Large intestine (tissue), 3 donors: ENCODE data around the gene CYBRD1. TPM values are rescaled to one million over a fixed set of nuclear protein-coding genes. Genes with fewer than 3 reads are reported as not detected.
"Not testable (repeated sequence)": the region's sequence is repeated elsewhere in the genome, so short reads cannot be mapped to it uniquely, and the experiment has no call there.

Experiments used
- DNase-seq, 2 donors: peaks; one replicate each; pipeline versions ENCODE4 v3.0.0 to v3.0.0-alpha.2; 2013
- H3K27ac ChIP-seq: one replicate; pipeline ENCODE4 v1.5.1; 2013; ENCODE audit warnings: low read length
- H3K27me3 ChIP-seq: 2 replicates; pipeline ENCODE4 v1.6.1; 2013; ENCODE audit warnings: low read length; ENCODE audit not compliant: control insufficient read depth, insufficient read depth
- H3K36me3 ChIP-seq: 2 replicates; pipeline ENCODE4 v1.6.1; 2013; ENCODE audit warnings: low read length; ENCODE audit not compliant: control insufficient read depth, insufficient read depth
- H3K4me1 ChIP-seq: one replicate; pipeline ENCODE4 v1.6.1; 2013; ENCODE audit warnings: low read length; ENCODE audit not compliant: control insufficient read depth, insufficient read depth
- H3K4me3 ChIP-seq: one replicate; pipeline ENCODE4 v1.5.1; 2013; ENCODE audit warnings: low read length
- H3K9me3 ChIP-seq: one replicate; pipeline ENCODE4 v1.6.1; 2013; ENCODE audit warnings: mild to moderate bottlenecking, low read depth, low read length, moderate library complexity; ENCODE audit not compliant: control insufficient read depth
- WGBS: methylation state at CpG from one replicate; pipeline ENCODE4 v1.1.5; 2013; ENCODE audit warnings: low lambda C conversion rate; ENCODE audit not compliant: insufficient coverage; 5-methylcytosine and 5-hydroxymethylcytosine counted together
- polyA plus RNA-seq: library from polyadenylated mRNA; unstranded; fragments of 120-200 nt; gene quantifications from one replicate; pipeline ENCODE4 v1.2.1, GENCODE V29; 2013

CYBRD1 gene
- polyA plus RNA-seq, 1 donor, result 25.5 TPM

DNA sequence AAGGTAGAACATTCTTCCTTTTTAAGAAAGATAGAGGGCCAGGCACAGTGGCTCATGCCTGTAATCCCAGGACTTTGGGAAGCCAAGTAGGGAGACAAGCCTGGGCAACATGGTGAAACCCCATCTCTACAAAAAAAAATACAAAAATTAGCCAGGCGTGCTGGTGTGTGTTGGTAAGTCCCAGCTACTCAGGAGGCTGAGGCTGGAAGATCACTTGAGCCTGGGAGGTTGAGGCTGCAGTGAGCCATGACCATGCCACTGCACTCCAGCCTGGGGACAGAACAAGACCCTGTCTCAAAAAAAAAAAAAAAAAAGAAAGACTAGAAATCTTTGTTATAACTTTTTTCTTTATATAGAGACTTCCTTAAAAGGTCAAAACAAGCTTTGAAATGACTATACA is 8.6 kb downstream of the CYBRD1 start:
- no CpG with 5 or more reads among the region's 1 CpG for WGBS
- H3K4me1 ChIP-seq, DNase-seq, H3K27me3 ChIP-seq, H3K4me3 ChIP-seq, H3K36me3 ChIP-seq, H3K9me3 ChIP-seq, H3K27ac ChIP-seq: not testable (repeated sequence)

DNA sequence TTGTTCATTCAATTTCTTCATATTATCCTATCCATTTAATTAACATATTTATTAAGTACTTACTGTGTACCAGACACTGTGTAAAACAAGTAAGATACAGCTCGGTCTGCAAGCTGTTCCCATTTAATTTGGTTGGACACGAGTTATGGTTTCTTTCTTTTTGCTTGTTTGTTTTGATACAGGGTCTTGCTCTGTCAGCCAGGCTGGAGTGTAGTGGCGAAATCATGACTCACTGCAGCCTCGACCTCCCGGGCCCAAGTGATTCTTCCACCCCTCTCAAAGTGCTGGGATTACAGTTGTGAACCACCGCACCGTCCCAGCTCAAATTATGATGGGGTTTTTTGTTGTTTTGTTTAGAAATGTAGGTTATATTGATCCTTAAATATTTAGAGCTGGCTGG is 9.0 kb downstream of the CYBRD1 start:
- H3K36me3 ChIP-seq, result no peaks in the 10 kb centered on the region
- no peak overlapping the region for H3K27ac ChIP-seq
- no peak overlapping the region for H3K4me3 ChIP-seq
- H3K27me3 ChIP-seq, result peaks cover 5% of the 10 kb centered on the region
- WGBS, result no CpG with 5 or more reads among the region's 7 CpGs
- H3K9me3 ChIP-seq, result no peaks in the 10 kb centered on the region
- no peak for DNase-seq
- H3K4me1 ChIP-seq, result no peaks in the 10 kb centered on the region

GRCh38 chr2:171531836-171532450 is 9.7 kb downstream of the CYBRD1 start:
- Histone ChIP-seq H3K36me3 (no peaks in the 10 kb centered on the region), H3K4me1 (no peaks in the 10 kb centered on the region), H3K27me3 (peaks cover 5% of the 10 kb centered on the region), H3K4me3 (no peak overlapping the region), H3K9me3 (no peaks in the 10 kb centered on the region), H3K27ac (no peak overlapping the region)
- 60% methylated on average over 2 of the region's 3 CpGs for WGBS
- DNase-seq, result no peak

DNA sequence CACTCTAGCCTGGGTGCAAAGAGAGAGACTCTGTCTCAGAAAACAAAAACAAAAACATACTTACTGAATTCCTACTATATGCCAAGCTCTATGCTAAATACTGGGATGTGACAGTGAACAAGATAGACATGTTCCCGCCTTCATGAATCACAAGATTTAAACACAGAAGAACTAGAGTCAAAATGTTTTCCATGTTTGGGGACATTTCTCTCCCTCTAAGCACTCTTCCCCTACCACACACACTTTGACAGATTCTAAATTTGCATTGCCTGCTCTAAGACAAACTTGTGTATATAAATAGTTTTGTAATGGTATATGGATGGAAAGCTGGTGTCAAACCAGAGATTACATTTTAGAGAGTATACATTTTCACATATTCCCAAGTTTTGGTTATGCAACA is 11.1 kb downstream of the CYBRD1 start:
- Histone ChIP-seq H3K9me3 (no peaks in the 10 kb centered on the region), H3K4me1 (no peaks in the 10 kb centered on the region), H3K27me3 (peaks cover 5% of the 10 kb centered on the region), H3K36me3 (no peaks in the 10 kb centered on the region), H3K4me3 (no peak overlapping the region), H3K27ac (no peak overlapping the region)
- no peak for DNase-seq
- no CpG with 5 or more reads among the region's 1 CpG for WGBS

- H3K36me3 ChIP-seq, DNase-seq, H3K4me1 ChIP-seq, H3K27me3 ChIP-seq, H3K27ac ChIP-seq, H3K9me3 ChIP-seq, H3K4me3 ChIP-seq: not testable (repeated sequence)
- WGBS, result 82% methylated on average over 2 of the region's 4 CpGs
These were observed 13.3 kb downstream of the CYBRD1 start for GRCh38 chr2:171535528-171535927.

DNA sequence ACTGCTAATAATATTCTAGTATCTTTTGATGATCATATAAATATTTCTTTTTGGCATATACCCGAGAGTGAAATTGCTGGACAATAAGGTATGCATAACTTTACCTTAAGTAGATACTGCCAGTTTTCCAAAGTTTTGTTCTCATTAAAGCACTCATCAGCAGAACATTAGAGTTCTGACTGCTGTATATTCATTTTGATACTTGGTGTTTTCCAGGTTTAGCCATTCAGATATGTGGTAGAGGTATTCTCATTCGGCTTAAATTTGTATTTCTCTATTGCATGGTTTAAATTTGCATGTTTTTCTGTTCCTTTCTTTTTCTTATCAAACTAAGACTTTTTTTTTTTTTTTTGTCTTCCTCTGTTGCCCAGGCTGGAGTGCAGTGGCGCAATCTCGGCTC is 18.2 kb downstream of the CYBRD1 start:
- Histone ChIP-seq H3K4me1 (no peaks in the 10 kb centered on the region), H3K36me3 (no peaks in the 10 kb centered on the region), H3K27me3 (no peaks in the 10 kb centered on the region), H3K4me3 (no peak overlapping the region), H3K27ac (no peak overlapping the region), H3K9me3 (no peaks in the 10 kb centered on the region)
- 100% methylated on average over 1 of the region's 4 CpGs for WGBS
- no peak for DNase-seq

DNA sequence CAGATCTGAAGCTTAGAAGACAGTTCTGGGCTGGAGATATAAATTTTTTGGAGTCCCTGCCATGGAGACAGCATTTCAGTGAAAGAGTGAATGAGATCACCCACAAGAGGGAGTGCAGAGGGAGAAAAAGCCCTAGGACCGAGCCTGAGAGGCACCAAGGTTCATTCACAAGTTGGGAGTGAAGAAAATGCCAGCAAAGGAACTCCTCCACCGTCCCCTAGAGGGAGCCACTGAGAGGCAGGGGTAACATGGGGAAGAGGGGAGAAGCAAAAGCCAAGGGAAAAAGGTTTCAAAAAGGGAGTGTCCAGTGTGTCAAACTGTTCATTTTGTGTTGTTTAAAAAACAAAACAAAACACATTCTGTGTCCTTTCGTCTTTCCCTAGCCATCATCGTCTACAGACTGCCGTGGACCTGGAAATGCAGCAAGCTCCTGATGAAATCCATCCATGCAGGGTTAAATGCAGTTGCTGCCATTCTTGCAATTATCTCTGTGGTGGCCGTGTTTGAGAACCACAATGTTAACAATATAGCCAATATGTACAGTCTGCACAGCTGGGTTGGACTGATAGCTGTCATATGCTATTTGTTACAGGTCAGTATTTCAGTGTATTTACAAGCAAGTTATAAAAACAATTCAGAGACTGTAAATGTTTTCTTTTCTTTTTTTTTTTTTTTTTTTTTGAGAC is 19.1 kb downstream of the CYBRD1 start:
- H3K36me3 ChIP-seq, result no peaks in the 10 kb centered on the region
- H3K4me1 ChIP-seq, result no peaks in the 10 kb centered on the region
- 40% methylated on average over 1 of the region's 6 CpGs for WGBS
- no peak overlapping the region for H3K27ac ChIP-seq
- DNase-seq, result no peak
- H3K27me3 ChIP-seq, result no peaks in the 10 kb centered on the region
- no peaks in the 10 kb centered on the region for H3K9me3 ChIP-seq
- no peak overlapping the region for H3K4me3 ChIP-seq

GRCh38 chr2:171545086-171545485 is 22.8 kb downstream of the CYBRD1 start:
- no peak overlapping the region for H3K27ac ChIP-seq
- WGBS, result 100% methylated on average over 1 of the region's 1 CpG
- H3K27me3 ChIP-seq, result no peaks in the 10 kb centered on the region
- H3K36me3 ChIP-seq, result no peaks in the 10 kb centered on the region
- no peak for DNase-seq
- H3K4me1 ChIP-seq, result no peaks in the 10 kb centered on the region
- H3K9me3 ChIP-seq, result no peaks in the 10 kb centered on the region
- no peak overlapping the region for H3K4me3 ChIP-seq

- no peaks in the 10 kb centered on the region for H3K4me1 ChIP-seq
- H3K27me3 ChIP-seq, result peaks cover 2% of the 10 kb centered on the region
- no peak overlapping the region for H3K4me3 ChIP-seq
- H3K9me3 ChIP-seq, result no peaks in the 10 kb centered on the region
- H3K27ac ChIP-seq, result no peak overlapping the region
- no peaks in the 10 kb centered on the region for H3K36me3 ChIP-seq
- no peak for DNase-seq
These were observed 25.0 kb downstream of the CYBRD1 start for GRCh38 chr2:171547256-171547655.

DNA sequence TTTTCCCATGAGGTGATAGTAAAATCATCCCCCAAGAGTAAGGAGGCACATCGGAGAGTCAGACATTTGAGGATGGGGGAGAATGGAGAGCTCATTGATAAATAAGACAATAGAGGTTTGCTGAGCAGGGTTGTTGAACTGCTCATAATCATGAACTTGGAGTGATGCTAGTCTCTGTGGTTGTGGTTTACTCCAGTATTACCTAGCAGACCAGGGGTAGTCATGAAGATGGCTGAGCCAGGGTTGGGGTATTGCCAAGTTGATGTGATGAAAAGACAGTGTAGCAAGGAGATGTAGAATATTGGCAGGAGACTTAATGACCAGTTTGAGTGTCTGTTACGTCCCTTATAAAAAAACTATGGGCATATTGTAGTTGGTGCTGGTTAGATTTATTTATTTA is 25.4 kb downstream of the CYBRD1 start:
- no peak for DNase-seq
- WGBS, result 91% methylated on average over 1 of the region's 2 CpGs
- Histone ChIP-seq H3K9me3 (no peaks in the 10 kb centered on the region), H3K27me3 (peaks cover 3% of the 10 kb centered on the region), H3K4me1 (no peaks in the 10 kb centered on the region), H3K4me3 (no peak overlapping the region), H3K27ac (no peak overlapping the region), H3K36me3 (no peaks in the 10 kb centered on the region)

GRCh38 chr2:171550613-171551012 is 28.3 kb downstream of the CYBRD1 start:
- H3K27me3 ChIP-seq, result peaks cover 3% of the 10 kb centered on the region
- H3K4me1 ChIP-seq, result no peaks in the 10 kb centered on the region
- H3K9me3 ChIP-seq, result no peaks in the 10 kb centered on the region
- no peak overlapping the region for H3K27ac ChIP-seq
- no peak for DNase-seq
- no peak overlapping the region for H3K4me3 ChIP-seq
- H3K36me3 ChIP-seq, result peaks cover under 1% of the 10 kb centered on the region
